Liver (tissue), 3 donors: Measurements from ENCODE around the gene ANP32A.

Source experiments
- ATF3 ChIP-seq: IDR thresholded peaks from 2 replicates; pipeline ENCODE4 v1.6.1; 2016; ENCODE audit warnings: antibody characterized with exemption
- CTCF ChIP-seq: fragments of 150-350 bp; IDR thresholded peaks from 2 replicates; pipeline ENCODE4 v1.5.1; 2017; ENCODE audit warnings: improper control_type of control experiment, low read depth, low read length; ENCODE audit not compliant: missing input control
- EGR1 ChIP-seq, 2 donors: IDR thresholded peaks; 2 replicates each; pipeline ENCODE4 v1.6.1; 2016 to 2018; ENCODE audit warnings: antibody characterized with exemption in 2 of 2, low read depth in 2 of 2
- GABPA ChIP-seq, 2 donors: IDR thresholded peaks in 1 of 2; conservative IDR thresholded peaks in 1 of 2; 2 replicates each; pipeline ENCODE4 v1.6.1; 2016; ENCODE audit warnings: antibody characterized with exemption in 2 of 2, mild to moderate bottlenecking in 1 of 2, moderate library complexity in 1 of 2
- MAX ChIP-seq: IDR thresholded peaks from 2 replicates; pipeline ENCODE4 v1.6.1; 2016; ENCODE audit warnings: antibody characterized with exemption
- RAD21 ChIP-seq, 2 donors: IDR thresholded peaks; 2 replicates each; pipeline ENCODE4 v1.6.1; 2016; ENCODE audit warnings: antibody characterized with exemption in 2 of 2, mild to moderate bottlenecking in 2 of 2
- REST ChIP-seq: IDR thresholded peaks from 2 replicates; pipeline ENCODE4 v1.6.1; 2016; ENCODE audit warnings: antibody characterized with exemption, mild to moderate bottlenecking
- TAF1 ChIP-seq: conservative IDR thresholded peaks from 2 replicates; pipeline ENCODE4 v1.6.1; 2016; ENCODE audit warnings: antibody characterized with exemption, mild to moderate bottlenecking
- YY1 ChIP-seq: IDR thresholded peaks from 2 replicates; pipeline ENCODE4 v1.6.1; 2016; ENCODE audit warnings: antibody characterized with exemption, mild to moderate bottlenecking
- ZBTB33 ChIP-seq: IDR thresholded peaks from 2 replicates; pipeline ENCODE4 v1.6.1; 2016; ENCODE audit warnings: antibody characterized with exemption
- donor health status: healthy.
- donor health status: healthy.

GRCh38 chr15:68819495-68820294 lies 1.0 kb downstream of the ANP32A start:
- TF ChIP-seq CTCF (peak; percentile 7), RAD21 (IDR thresholded peaks at IDR 0.05) (no peak), GABPA (IDR thresholded peaks at IDR 0.05 in 1 of 2, conservative IDR thresholded peaks at IDR 0.05 in 1 of 2) (no peak), MAX (no peak), EGR1 (IDR thresholded peaks at IDR 0.05; ENCODE audit: low read depth in 2 of 2) (no peak), YY1 (peak; percentile 83), TAF1 (no peak), REST (no peak), ATF3 (no peak), ZBTB33 (no peak)
